Calu3 (cell line): ENCODE results near the gene PCDHA1. TPM values are rescaled to one million over a fixed set of nuclear protein-coding genes. Genes with fewer than 3 reads are reported as not detected.

ENCODE experiments used
- BruUV-seq: library from RNA; stranded (reverse); fragments of 400-500 nt; replicated peaks from 2 replicates; lab custom pipeline; 2021; lab: Mats Ljungman, UMichigan
- CTCF ChIA-PET: fragments of 300-600 bp; sonication (Branson Sonifier 250); formaldehyde crosslinking; loops from one replicate; lab custom pipeline; 2022; ENCODE audit warnings: antibody characterized with exemption; lab: Charles Lee
- DNase-seq: peaks from one replicate; pipeline ENCODE4 v3.0.0; 2022
- H3K27ac Mint-ChIP-seq: one replicate; pipeline ENCODE4 v1.8.0; 2022; ENCODE audit warnings: mixed read lengths; ENCODE audit not compliant: unreplicated experiment
- H3K27me3 Mint-ChIP-seq: one replicate; pipeline ENCODE4 v1.8.0; 2022; ENCODE audit warnings: mixed read lengths; ENCODE audit not compliant: unreplicated experiment
- H3K36me3 Mint-ChIP-seq: one replicate; pipeline ENCODE4 v1.8.0; 2022; ENCODE audit warnings: mild to moderate bottlenecking, moderate library complexity, mixed read lengths; ENCODE audit not compliant: insufficient read depth, unreplicated experiment
- H3K4me1 Mint-ChIP-seq: one replicate; pipeline ENCODE4 v1.8.0; 2022; ENCODE audit warnings: mild to moderate bottlenecking, low read depth, mixed read lengths; ENCODE audit not compliant: unreplicated experiment
- H3K4me3 Mint-ChIP-seq: one replicate; pipeline ENCODE4 v1.8.0; 2022; ENCODE audit warnings: mild to moderate bottlenecking, low read depth, moderate library complexity, mixed read lengths; ENCODE audit not compliant: unreplicated experiment
- H3K9me3 Mint-ChIP-seq: one replicate; pipeline ENCODE4 v1.8.0; 2022; ENCODE audit warnings: low read depth, mixed read lengths; ENCODE audit not compliant: unreplicated experiment
- intact Hi-C: fragments of 100-400 bp; cut with micrococcal nuclease; formaldehyde crosslinking; loops from one replicate; pipeline ENCODE4 v1.10.0; 2022; ENCODE audit not compliant: unreplicated experiment
- total RNA-seq: library from RNA; stranded (reverse); gene quantifications from 2 replicates; pipeline ENCODE4 v1.2.3, GENCODE V29; 2022
- TF ChIP-seq, protein P1 (sequence below): fragments of 200-600 bp; IDR thresholded peaks from one replicate; pipeline ENCODE4 v1.8.0; 2022; ENCODE audit warnings: antibody characterized with exemption; ENCODE audit not compliant: unreplicated experiment

The PCDHA1 gene
- total RNA-seq, 1 experiment from 2014 or later, result 0.83 TPM

DNA sequence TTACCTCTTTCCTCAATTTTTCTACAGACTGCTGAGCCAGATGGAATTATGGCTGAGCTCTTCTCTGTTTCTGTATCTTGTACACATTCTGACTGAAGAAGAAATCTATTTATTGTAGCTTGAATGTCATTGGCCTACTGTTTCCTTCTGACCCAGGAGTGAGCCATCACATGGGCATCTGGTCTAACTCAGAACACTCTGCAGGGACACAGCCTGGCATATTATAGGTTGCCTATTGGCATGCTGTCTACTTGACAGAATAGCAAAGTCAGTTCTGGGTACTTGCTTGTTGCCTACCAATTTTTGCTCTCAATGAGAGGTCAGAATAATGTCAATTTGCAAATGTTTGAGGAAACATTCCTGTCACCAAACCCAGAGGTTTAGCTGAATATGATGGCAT lies 187.6 kb downstream of the PCDHA1 start:
- no TSS peak for BruUV-seq
- Mint-ChIP-seq H3K4me1 (peaks cover 30% of the 10 kb centered on the region), H3K4me3 (no peak overlapping the region), H3K9me3 (no peaks in the 10 kb centered on the region), H3K27ac (no peak overlapping the region), H3K27me3 (no peaks in the 10 kb centered on the region), H3K36me3 (no peaks in the 10 kb centered on the region)
- TF ChIP-seq, protein P1, sequence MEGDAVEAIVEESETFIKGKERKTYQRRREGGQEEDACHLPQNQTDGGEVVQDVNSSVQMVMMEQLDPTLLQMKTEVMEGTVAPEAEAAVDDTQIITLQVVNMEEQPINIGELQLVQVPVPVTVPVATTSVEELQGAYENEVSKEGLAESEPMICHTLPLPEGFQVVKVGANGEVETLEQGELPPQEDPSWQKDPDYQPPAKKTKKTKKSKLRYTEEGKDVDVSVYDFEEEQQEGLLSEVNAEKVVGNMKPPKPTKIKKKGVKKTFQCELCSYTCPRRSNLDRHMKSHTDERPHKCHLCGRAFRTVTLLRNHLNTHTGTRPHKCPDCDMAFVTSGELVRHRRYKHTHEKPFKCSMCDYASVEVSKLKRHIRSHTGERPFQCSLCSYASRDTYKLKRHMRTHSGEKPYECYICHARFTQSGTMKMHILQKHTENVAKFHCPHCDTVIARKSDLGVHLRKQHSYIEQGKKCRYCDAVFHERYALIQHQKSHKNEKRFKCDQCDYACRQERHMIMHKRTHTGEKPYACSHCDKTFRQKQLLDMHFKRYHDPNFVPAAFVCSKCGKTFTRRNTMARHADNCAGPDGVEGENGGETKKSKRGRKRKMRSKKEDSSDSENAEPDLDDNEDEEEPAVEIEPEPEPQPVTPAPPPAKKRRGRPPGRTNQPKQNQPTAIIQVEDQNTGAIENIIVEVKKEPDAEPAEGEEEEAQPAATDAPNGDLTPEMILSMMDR, result no peak
- DNase-seq, result no peak
- intact Hi-C loops, result no loop called here
- CTCF ChIA-PET, result interaction anchor here (0.5 kb wide), 1 partner anchor 250 kb away, joined by 5 read pairs; no protein-coding TSS in a partner anchor

DNA sequence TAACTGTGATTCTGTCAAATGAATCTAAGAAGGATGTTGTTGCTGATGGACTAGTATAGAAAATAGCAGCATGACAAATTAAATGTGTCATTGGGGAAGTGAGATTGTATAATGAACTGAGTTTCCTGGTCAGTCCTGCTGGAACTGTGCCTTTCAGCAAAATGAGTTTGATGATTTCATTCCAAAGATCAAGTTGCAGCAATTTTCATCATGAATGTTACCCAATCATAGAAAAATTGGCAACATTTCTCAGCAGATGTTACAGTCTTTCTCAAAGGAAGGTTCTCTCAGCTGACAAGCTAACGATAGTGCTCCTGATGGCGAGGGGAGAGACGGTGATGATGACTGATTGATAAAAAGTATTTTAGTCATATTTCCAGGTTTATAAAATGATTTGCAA lies 191.1 kb downstream of the PCDHA1 start:
- no TSS peak for BruUV-seq
- Mint-ChIP-seq H3K27me3 (no peaks in the 10 kb centered on the region), H3K4me3 (no peak overlapping the region), H3K36me3 (peaks cover 4% of the 10 kb centered on the region), H3K27ac (peak overlapping the region; percentile 88), H3K4me1 (no peaks in the 10 kb centered on the region), H3K9me3 (no peaks in the 10 kb centered on the region)
- no peak for DNase-seq
- CTCF ChIA-PET, result interaction anchor here (0.8 kb wide), 1 partner anchor 11 kb away, joined by 3 read pairs; the partner anchor contains the start of gene PCDHAC2
- TF ChIP-seq, protein P1, result no peak
- intact Hi-C loops, result no loop called here

DNA sequence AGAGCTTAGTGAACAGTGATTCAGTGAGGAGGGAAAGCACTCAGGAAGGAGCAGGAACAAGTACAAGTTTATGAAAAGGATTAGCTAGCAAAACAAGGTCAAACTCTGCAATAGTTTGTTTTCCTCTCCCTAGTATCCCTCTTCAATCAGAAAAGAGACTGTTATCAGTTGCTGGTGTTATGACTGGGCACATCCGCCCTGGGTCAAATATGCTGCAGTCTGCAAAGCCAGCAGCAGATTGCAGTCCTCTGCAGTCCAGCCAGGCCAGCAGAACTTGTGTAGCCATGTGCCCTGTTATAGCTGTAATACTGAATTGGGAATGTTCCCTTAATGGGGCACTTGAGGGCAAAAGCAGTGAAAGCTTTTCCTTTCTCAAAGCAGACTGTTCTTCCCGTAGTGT lies 192.3 kb downstream of the PCDHA1 start:
- CTCF ChIA-PET, result no interaction called here
- no TSS peak for BruUV-seq
- H3K4me3 Mint-ChIP-seq, result no peak overlapping the region
- intact Hi-C loops, result no loop called here
- H3K9me3 Mint-ChIP-seq, result no peaks in the 10 kb centered on the region
- H3K36me3 Mint-ChIP-seq, result peaks cover 4% of the 10 kb centered on the region
- no peak for DNase-seq
- no peak overlapping the region for H3K27ac Mint-ChIP-seq
- no peaks in the 10 kb centered on the region for H3K4me1 Mint-ChIP-seq
- H3K27me3 Mint-ChIP-seq, result no peaks in the 10 kb centered on the region
- TF ChIP-seq, protein P1, result no peak

DNA sequence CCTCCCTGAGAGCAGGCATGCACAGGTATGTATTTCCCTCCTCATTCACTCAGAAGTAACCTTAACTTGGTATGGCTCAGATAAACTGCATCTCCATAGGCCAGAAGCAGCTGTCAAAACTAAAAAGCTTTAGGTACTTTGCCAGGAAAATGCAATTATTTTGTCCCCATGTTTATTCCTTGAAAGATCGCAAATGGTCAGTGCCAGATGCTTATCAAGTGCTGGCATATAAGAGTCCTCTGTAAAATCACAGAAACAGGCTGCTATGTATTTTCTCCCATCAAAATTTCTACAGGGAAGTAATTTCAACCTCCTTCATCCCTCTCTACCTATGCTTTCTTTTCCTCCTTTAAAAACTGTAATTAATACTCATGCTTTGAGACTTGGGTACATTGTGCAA lies 193.0 kb downstream of the PCDHA1 start:
- TF ChIP-seq, protein P1, result no peak
- H3K36me3 Mint-ChIP-seq, result peaks cover 4% of the 10 kb centered on the region
- H3K27ac Mint-ChIP-seq, result no peak overlapping the region
- CTCF ChIA-PET, result no interaction called here
- no peaks in the 10 kb centered on the region for H3K4me1 Mint-ChIP-seq
- no TSS peak for BruUV-seq
- no peak overlapping the region for H3K4me3 Mint-ChIP-seq
- H3K9me3 Mint-ChIP-seq, result no peaks in the 10 kb centered on the region
- no peaks in the 10 kb centered on the region for H3K27me3 Mint-ChIP-seq
- DNase-seq, result no peak
- intact Hi-C loops, result no loop called here
